ENCODE measurements around the gene TRANK1.

DNA sequence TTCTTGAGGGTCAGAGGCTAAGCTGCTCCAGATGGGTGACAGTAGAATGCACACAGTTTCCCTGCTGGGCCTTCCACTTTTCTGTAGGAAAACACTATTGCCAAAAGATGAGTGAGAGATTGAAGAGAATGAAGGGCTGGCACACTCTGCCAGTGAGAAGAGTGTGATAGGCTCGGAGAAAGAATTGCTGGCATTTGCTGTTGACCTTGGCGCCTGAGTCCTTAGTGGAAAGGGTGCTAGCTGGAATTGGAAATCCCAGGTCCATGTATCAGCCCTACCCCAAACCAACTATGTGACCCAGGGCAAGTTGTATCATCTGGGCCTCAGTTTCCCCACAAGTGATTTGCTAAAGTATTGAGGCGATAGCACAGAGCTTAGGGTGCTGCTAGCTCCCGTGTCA is 120.4 kb downstream of the TRANK1 start:
- no peak for TF ChIP-seq POLR2A (IDR thresholded peaks at IDR 0.05)
- TF ChIP-seq, protein P1, sequence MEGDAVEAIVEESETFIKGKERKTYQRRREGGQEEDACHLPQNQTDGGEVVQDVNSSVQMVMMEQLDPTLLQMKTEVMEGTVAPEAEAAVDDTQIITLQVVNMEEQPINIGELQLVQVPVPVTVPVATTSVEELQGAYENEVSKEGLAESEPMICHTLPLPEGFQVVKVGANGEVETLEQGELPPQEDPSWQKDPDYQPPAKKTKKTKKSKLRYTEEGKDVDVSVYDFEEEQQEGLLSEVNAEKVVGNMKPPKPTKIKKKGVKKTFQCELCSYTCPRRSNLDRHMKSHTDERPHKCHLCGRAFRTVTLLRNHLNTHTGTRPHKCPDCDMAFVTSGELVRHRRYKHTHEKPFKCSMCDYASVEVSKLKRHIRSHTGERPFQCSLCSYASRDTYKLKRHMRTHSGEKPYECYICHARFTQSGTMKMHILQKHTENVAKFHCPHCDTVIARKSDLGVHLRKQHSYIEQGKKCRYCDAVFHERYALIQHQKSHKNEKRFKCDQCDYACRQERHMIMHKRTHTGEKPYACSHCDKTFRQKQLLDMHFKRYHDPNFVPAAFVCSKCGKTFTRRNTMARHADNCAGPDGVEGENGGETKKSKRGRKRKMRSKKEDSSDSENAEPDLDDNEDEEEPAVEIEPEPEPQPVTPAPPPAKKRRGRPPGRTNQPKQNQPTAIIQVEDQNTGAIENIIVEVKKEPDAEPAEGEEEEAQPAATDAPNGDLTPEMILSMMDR (IDR thresholded peaks at IDR 0.05 in 4 of 5, conservative IDR thresholded peaks at IDR 0.05 in 1 of 5) = no peak
